B cell (primary cell): ENCODE data around the gene LRP5. TPM values are rescaled to one million over a fixed set of nuclear protein-coding genes. Genes with fewer than 3 reads are reported as not detected.
A peak's percentile ranks its signal among the peaks of the same experiment; 100 is the strongest.

Source experiments
- ATAC-seq: fragments of 200-7000 bp; cut with Tn5 transposase; one replicate; pipeline ENCODE4 v1.10.0; 2021; ENCODE audit warnings: low read depth, mild to moderate bottlenecking, moderate number of reproducible peaks, moderate library complexity
- CTCF ChIA-PET: fragments of 350-600 bp; sonication (Branson Sonifier 250); formaldehyde crosslinking; loops from one replicate; lab custom pipeline; 2021; ENCODE audit warnings: antibody characterized with exemption, inconsistent platforms; lab: Charles Lee
- POLR2A ChIA-PET: fragments of 350-600 bp; sonication (Branson Sonifier 250); formaldehyde crosslinking; loops from one replicate; lab custom pipeline; 2021; ENCODE audit warnings: antibody characterized with exemption; lab: Charles Lee
- DNase-seq: peaks from one replicate; pipeline ENCODE4 v3.0.0; 2013
- H2AFZ ChIP-seq: 2 replicates; pipeline ENCODE4 v1.6.1; 2012; ENCODE audit warnings: mild to moderate bottlenecking, low read depth, low read length; ENCODE audit not compliant: insufficient read depth, poor library complexity, severe bottlenecking
- H3K27ac ChIP-seq, 2 donors: 1 replicate in 1 of 2; 2 replicates in 1 of 2; pipeline ENCODE4 v1.5.1; 2012 to 2013; ENCODE audit warnings: low read length in 2 of 2, mild to moderate bottlenecking in 2 of 2, moderate library complexity in 1 of 2
- H3K27me3 ChIP-seq, 4 experiments: fragments of 200-600 bp in 1 of 4; sonication (generic) in 1 of 4; replicated peaks in 1 of 4; 1 replicate in 2 of 4; 2 replicates in 2 of 4; pipeline versions ENCODE4 v1.6.1 to v1.7.0; 2013 to 2016; ENCODE audit warnings: low read length in 3 of 4, mild to moderate bottlenecking in 2 of 4, mixed read lengths in 1 of 4, moderate library complexity in 1 of 4; ENCODE audit not compliant: insufficient read depth in 4 of 4, control insufficient read depth in 3 of 4; ENCODE audit errors: control extremely low read depth in 1 of 4
- H3K36me3 ChIP-seq, 2 experiments: replicated peaks in 1 of 2; 1 replicate in 1 of 2; 2 replicates in 1 of 2; pipeline versions ENCODE4 v1.6.1 to v1.7.1; 2013; ENCODE audit warnings: low read length in 1 of 2; ENCODE audit not compliant: insufficient read depth in 2 of 2, control insufficient read depth in 1 of 2; ENCODE audit errors: control extremely low read depth in 1 of 2, extremely low read depth in 1 of 2
- H3K4me1 ChIP-seq, 2 donors: fragments of 200-600 bp in 1 of 2; sonication (generic) in 1 of 2; 1 replicate in 1 of 2; 2 replicates in 1 of 2; pipeline versions ENCODE4 v1.5.1 to v1.6.1; 2013 to 2017; ENCODE audit warnings: low read length in 2 of 2; ENCODE audit not compliant: control insufficient read depth in 2 of 2, insufficient read depth in 2 of 2
- H3K4me2 ChIP-seq: replicated peaks from 2 replicates; pipeline ENCODE3; 2012; ENCODE audit warnings: mild to moderate bottlenecking, low read depth, low read length; ENCODE audit not compliant: poor library complexity, severe bottlenecking
- H3K4me3 ChIP-seq, 5 experiments: fragments of 200-600 bp in 1 of 5; sonication (generic) in 1 of 5; 1 replicate in 3 of 5; 2 replicates in 2 of 5; pipeline versions ENCODE4 v1.5.1 to v1.7.0; 2011 to 2016; ENCODE audit warnings: low read length in 4 of 5, mild to moderate bottlenecking in 4 of 5, low read depth in 2 of 5, control low read depth in 1 of 5, moderate library complexity in 1 of 5; ENCODE audit not compliant: insufficient read depth in 1 of 5; ENCODE audit errors: control extremely low read depth in 1 of 5, extremely low read depth in 1 of 5
- H3K79me2 ChIP-seq: fragments of 200-600 bp; sonication (generic); one replicate; pipeline ENCODE4 v1.6.0; 2016; ENCODE audit warnings: low read length; ENCODE audit not compliant: control insufficient read depth, insufficient read depth
- H3K9ac ChIP-seq: fragments of 200-600 bp; sonication (generic); 2 replicates; pipeline ENCODE4 v1.6.1; 2017; ENCODE audit warnings: mild to moderate bottlenecking, low read length, moderate library complexity
- H3K9me3 ChIP-seq, 3 donors: one replicate each; pipeline versions ENCODE4 v1.6.1 to v1.7.1; 2013; ENCODE audit warnings: low read length in 2 of 3; ENCODE audit not compliant: control insufficient read depth in 2 of 3, insufficient read depth in 1 of 3; ENCODE audit errors: control extremely low read depth in 1 of 3
- H4K20me1 ChIP-seq: 2 replicates; pipeline ENCODE4 v1.6.0; 2012; ENCODE audit warnings: mild to moderate bottlenecking, low read length; ENCODE audit not compliant: insufficient read depth, control insufficient read depth, poor library complexity, severe bottlenecking
- H3K27ac Mint-ChIP-seq: one replicate; pipeline ENCODE4 v1.8.0; 2021; ENCODE audit warnings: mixed read lengths
- H3K27me3 Mint-ChIP-seq: one replicate; pipeline ENCODE4 v1.8.0; 2021; ENCODE audit warnings: mixed read lengths
- H3K4me1 Mint-ChIP-seq: one replicate; pipeline ENCODE4 v1.8.0; 2021; ENCODE audit warnings: mixed read lengths
- H3K4me3 Mint-ChIP-seq: one replicate; pipeline ENCODE4 v1.8.0; 2021; ENCODE audit warnings: mixed read lengths
- H3K9me3 Mint-ChIP-seq: one replicate; pipeline ENCODE4 v1.8.0; 2022; ENCODE audit warnings: mixed read lengths; ENCODE audit not compliant: insufficient read depth
- CTCF ChIP-seq: fragments of 200-600 bp; IDR thresholded peaks from one replicate; pipeline ENCODE4 v1.8.0; 2022; ENCODE audit warnings: antibody characterized with exemption, mild to moderate bottlenecking
- EZH2 ChIP-seq: IDR thresholded peaks from 2 replicates; pipeline ENCODE4 v1.6.1; 2012; ENCODE audit warnings: borderline replicate concordance, low read depth, mild to moderate bottlenecking, moderate library complexity, low read length; ENCODE audit not compliant: insufficient read depth, poor library complexity, severe bottlenecking
- WGBS: methylation state at CpG from one replicate; pipeline ENCODE4 v1.1.5; 2013; ENCODE audit warnings: missing lambda C conversion rate; ENCODE audit not compliant: insufficient coverage; 5-methylcytosine and 5-hydroxymethylcytosine counted together
- intact Hi-C: fragments of 100-400 bp; cut with micrococcal nuclease; formaldehyde crosslinking; loops from one replicate; pipeline ENCODE4 v1.10.0; 2022
- polyA plus RNA-seq: library from polyadenylated mRNA; depleted of rRNA; stranded (reverse); fragments of >200 nt; gene quantifications from 2 replicates; pipeline ENCODE4 v1.2.3, GENCODE V29; 2012
- total RNA-seq, 2 donors: library from RNA; stranded (reverse); fragments of 120-200 nt in 1 of 2; gene quantifications; 1 replicate in 1 of 2; 2 replicates in 1 of 2; pipeline versions ENCODE4 v1.2.3 to v1.2.4, GENCODE V29; 2013 to 2022

The LRP5 gene
- total and polyA plus RNA-seq, 2 donors (not counting 1 experiment from before 2014, with no cell fraction given): 2.4 to 13.9 TPM

GRCh38 chr11:68336716-68337115 lies 24.3 kb downstream of the LRP5 start:
- Histone ChIP-seq H3K9me3 (no peaks in the 10 kb centered on the region), H3K4me1 (peaks cover 4 to 13% of the 10 kb centered on the region in 2 donors), H3K4me2 (no peak overlapping the region), H2AFZ (no peak overlapping the region), H3K79me2 (no peaks in the 10 kb centered on the region), H3K27ac (no peak overlapping the region), H3K36me3 (no peaks in the 10 kb centered on the region), H4K20me1 (no peaks in the 10 kb centered on the region), H3K9ac (no peak overlapping the region), H3K4me3 (no peak overlapping the region), H3K27me3 (no peaks in the 10 kb centered on the region)
- ChIA-PET POLR2A (interaction anchor here (1.1 kb wide), 1 partner anchor 34 kb away, joined by 4 read pairs; no protein-coding TSS in a partner anchor), CTCF (interaction anchor here (1.3 kb wide), 1 partner anchor 79 kb away, joined by 4 read pairs; no protein-coding TSS in a partner anchor)
- intact Hi-C loops: no loop called here
- no peak overlapping the region for H3K27ac Mint-ChIP-seq
- TF ChIP-seq EZH2 (no peak), CTCF (no peak)
- no peaks in the 10 kb centered on the region for H3K27me3 Mint-ChIP-seq
- H3K4me3 Mint-ChIP-seq: no peak overlapping the region
- peaks cover 12% of the 10 kb centered on the region for H3K4me1 Mint-ChIP-seq
- DNase-seq (no peak), ATAC-seq (no peak)
- H3K9me3 Mint-ChIP-seq: no peaks in the 10 kb centered on the region
- 82% methylated on average over 5 of the region's 9 CpGs for WGBS

DNA sequence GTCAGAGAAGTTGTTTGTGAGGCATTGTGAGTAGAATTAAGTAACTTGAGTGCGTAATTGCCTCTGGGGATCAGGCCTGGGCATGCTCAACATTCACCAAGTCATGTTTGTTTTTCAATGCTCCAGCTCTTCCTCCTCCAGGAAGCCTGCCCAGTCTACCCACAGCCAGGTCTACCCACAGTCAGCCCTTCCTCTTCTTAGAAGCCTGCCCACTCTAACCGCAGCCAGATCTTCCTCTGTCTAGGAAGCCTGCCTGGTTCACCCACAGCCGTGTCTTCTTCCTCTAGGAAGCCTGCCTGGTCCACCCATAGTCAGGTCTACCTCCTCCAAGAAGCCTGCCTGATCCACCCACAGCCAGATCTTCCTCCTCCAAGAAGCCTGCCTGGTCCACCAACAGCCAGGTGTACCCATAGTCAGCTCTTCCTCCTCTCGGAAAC lies 25.0 kb downstream of the LRP5 start:
- TF ChIP-seq CTCF: no peak
- no peak for TF ChIP-seq EZH2
- Mint-ChIP-seq H3K4me3 (no peak overlapping the region), H3K4me1 (peaks cover 12% of the 10 kb centered on the region), H3K27ac (peak overlapping the region; percentile 54), H3K27me3 (no peaks in the 10 kb centered on the region), H3K9me3 (no peaks in the 10 kb centered on the region)
- Histone ChIP-seq H3K4me3 (no peak overlapping the region), H3K27ac (no peak overlapping the region), H3K27me3 (no peaks in the 10 kb centered on the region), H3K4me2 (no peak overlapping the region), H3K4me1 (peaks cover 4 to 13% of the 10 kb centered on the region in 2 donors), H3K79me2 (no peaks in the 10 kb centered on the region), H3K9me3 (no peaks in the 10 kb centered on the region), H3K36me3 (no peaks in the 10 kb centered on the region), H4K20me1 (no peaks in the 10 kb centered on the region), H2AFZ (no peak overlapping the region), H3K9ac (no peak overlapping the region)
- WGBS: 42% methylated on average over 3 of the region's 4 CpGs
- POLR2A ChIA-PET: no interaction called here
- CTCF ChIA-PET: no interaction called here
- intact Hi-C loops: no loop called here
- ATAC-seq (no peak), DNase-seq (no peak)
